ENCODE results near the gene A2ML1. TPM values are rescaled to one million over a fixed set of nuclear protein-coding genes. Genes with fewer than 3 reads are reported as not detected.
"Not testable (repeated sequence)": the region's sequence is repeated elsewhere in the genome, so short reads cannot be mapped to it uniquely, and the experiment has no call there.

Gene A2ML1
- total and polyA plus RNA-seq, 8 donors, result under 0.01 to 92.0 (median 1.1) TPM; not detected in 4

DNA sequence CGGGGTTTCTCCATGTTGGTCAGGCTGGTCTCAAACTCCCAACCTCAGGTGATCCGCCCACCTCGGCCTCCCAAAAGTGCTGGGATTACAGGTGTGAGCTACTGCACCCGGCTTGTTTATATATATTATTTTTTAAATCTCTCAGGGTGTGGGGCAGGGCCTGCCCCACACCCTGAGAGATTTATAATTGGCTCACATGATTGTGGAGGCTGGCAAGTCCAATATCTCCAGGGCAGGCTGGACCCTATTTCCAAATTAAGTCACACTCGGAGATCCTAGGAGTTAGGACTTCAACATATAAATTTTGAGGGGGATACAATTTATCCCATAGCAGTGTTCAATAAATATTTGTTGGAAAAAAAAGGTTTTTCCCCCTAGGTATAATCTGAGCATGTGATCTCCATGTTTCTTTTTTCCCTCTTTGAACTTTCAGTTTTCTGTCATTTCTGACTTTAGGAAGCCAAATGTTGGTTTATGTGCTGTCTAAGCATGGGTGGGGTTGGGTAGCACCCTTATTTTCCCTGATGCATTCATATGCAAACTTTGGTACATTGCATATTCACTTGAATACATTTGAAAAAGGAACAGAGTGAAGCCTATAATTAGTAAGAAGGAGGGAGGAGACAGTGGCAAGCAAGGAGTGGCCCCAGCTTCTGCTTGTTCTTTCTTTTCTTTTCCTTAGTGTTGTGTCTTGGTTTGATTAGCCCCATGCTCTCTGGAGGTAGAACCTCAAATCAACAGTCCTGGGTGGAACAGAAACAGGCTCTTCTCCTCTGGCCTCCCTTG, 8.7 kb upstream of the A2ML1 start:
- no peak overlapping the region for H3K27ac ChIP-seq
- WGBS, 5 donors, result 71 to 90% (median 77%) methylated on average over 5 of the region's 5 CpGs
- H3K36me3 ChIP-seq, result no peaks in the 10 kb centered on the region
- intact Hi-C loops (cut with DNase I; ENCODE audit: low total_unique reads), result no loop called here
- H3K27me3 ChIP-seq, result no peaks in the 10 kb centered on the region
- H3K9me3 ChIP-seq, result no peaks in the 10 kb centered on the region
- no peak overlapping the region for H3K4me3 ChIP-seq
- DNase-seq, result no peak
- H3K4me1 ChIP-seq, result no peaks in the 10 kb centered on the region
- TF ChIP-seq EP300 (IDR thresholded peaks at IDR 0.05) (no peak), POLR2AphosphoS5 (IDR thresholded peaks at IDR 0.05) (no peak)
- TF ChIP-seq, protein P1, sequence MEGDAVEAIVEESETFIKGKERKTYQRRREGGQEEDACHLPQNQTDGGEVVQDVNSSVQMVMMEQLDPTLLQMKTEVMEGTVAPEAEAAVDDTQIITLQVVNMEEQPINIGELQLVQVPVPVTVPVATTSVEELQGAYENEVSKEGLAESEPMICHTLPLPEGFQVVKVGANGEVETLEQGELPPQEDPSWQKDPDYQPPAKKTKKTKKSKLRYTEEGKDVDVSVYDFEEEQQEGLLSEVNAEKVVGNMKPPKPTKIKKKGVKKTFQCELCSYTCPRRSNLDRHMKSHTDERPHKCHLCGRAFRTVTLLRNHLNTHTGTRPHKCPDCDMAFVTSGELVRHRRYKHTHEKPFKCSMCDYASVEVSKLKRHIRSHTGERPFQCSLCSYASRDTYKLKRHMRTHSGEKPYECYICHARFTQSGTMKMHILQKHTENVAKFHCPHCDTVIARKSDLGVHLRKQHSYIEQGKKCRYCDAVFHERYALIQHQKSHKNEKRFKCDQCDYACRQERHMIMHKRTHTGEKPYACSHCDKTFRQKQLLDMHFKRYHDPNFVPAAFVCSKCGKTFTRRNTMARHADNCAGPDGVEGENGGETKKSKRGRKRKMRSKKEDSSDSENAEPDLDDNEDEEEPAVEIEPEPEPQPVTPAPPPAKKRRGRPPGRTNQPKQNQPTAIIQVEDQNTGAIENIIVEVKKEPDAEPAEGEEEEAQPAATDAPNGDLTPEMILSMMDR (IDR thresholded peaks at IDR 0.05), result no peak

DNA sequence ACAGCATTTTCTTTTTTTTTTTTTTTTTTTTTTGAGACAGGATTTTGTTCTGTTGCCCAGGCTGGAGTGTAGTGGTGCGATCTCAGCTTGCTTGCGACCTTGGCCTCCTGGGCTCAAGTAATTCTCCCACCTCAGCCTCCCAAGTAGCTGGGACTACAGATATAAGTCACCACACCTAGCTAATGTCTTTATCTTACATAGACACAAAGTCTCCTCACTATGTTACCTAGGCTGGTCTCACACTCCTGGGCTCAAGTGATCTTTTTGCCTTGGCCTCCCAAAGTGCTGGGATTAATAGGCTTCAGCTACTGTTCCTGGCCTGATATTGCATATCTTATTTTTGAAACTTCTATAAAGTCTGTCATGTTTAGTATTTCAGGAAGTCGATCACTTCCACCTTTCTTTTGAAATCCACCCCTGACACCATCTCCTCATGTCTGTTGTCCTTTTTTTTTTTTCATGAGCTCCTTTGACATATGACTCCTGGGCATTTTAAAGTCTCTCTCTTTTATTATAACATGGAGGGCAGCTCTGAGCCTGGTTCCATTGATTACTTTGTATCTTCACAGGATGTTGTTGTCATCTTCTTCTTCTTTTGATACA, 5.9 kb upstream of the A2ML1 start:
- Histone ChIP-seq H3K9me3 (no peaks in the 10 kb centered on the region), H3K27me3 (no peaks in the 10 kb centered on the region), H3K36me3 (no peaks in the 10 kb centered on the region), H3K27ac (no peak overlapping the region), H3K4me1 (no peaks in the 10 kb centered on the region), H3K4me3 (no peak overlapping the region)
- 77 to 95% (median 87%) methylated on average over 3 of the region's 3 CpGs for WGBS, 5 donors
- no peak for DNase-seq
- intact Hi-C loops (cut with DNase I; ENCODE audit: low total_unique reads), result no loop called here
- TF ChIP-seq, protein P1 (IDR thresholded peaks at IDR 0.05), result no peak
- TF ChIP-seq EP300 (IDR thresholded peaks at IDR 0.05) (no peak), POLR2A (IDR thresholded peaks at IDR 0.05) (no peak), POLR2AphosphoS5 (IDR thresholded peaks at IDR 0.05) (no peak)

DNA sequence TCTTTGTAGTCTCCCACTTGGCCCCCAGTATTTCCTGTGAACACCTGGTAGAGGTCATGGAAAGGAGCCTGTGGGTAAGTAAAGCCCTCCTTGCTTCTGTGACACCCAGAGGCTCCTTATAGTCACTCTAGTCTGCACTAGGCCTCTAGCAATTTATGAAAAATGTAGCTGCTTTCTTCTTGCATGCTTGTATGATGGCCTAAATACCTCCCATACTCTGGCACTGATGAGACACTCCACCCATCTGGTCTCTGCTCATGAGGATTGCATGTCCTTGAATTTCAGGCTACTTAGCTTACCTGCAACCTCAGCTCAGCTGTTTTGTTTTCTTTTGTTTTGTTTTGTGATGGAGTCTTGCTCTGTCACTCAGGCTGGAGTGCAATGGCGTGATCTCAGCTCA, 4.6 kb upstream of the A2ML1 start:
- Histone ChIP-seq H3K27ac (no peak overlapping the region), H3K9me3 (no peaks in the 10 kb centered on the region), H3K27me3 (no peaks in the 10 kb centered on the region), H3K4me3 (no peak overlapping the region), H3K4me1 (no peaks in the 10 kb centered on the region), H3K36me3 (no peaks in the 10 kb centered on the region)
- 76 to 92% (median 90%) methylated on average over 1 of the region's 1 CpG for WGBS, 5 donors
- intact Hi-C loops (cut with DNase I; ENCODE audit: low total_unique reads), result no loop called here
- DNase-seq, result no peak
- no peak for TF ChIP-seq POLR2A (IDR thresholded peaks at IDR 0.05)

DNA sequence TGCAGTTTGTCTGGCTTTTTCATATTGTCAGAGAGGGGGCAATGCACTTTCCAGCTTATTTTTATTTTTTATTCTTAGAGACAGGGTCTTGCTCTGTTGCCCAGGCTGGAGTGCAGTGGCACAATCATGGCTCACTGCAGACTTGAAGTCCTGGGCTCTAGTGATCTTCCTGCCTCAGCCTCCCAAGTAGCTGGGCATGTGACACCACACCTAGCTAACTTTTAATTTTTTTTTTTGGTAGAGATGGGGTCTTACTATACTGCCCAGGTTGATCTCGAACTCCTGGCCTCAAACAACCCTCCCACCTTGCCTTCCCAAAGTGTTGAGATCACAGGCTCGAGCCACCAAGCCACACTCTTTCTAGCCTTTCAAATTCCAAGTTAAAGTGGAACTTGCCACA, 3.9 kb upstream of the A2ML1 start:
- H3K27me3 ChIP-seq, result no peaks in the 10 kb centered on the region
- no peak for DNase-seq
- no peak overlapping the region for H3K4me3 ChIP-seq
- 87 to 90% (median 88%) methylated on average over 2 of the region's 2 CpGs for WGBS, 5 donors
- TF ChIP-seq EP300 (IDR thresholded peaks at IDR 0.05) (no peak), POLR2A (IDR thresholded peaks at IDR 0.05) (no peak), POLR2AphosphoS5 (IDR thresholded peaks at IDR 0.05) (no peak)
- TF ChIP-seq, protein P1 (IDR thresholded peaks at IDR 0.05), result no peak
- intact Hi-C loops (cut with DNase I; ENCODE audit: low total_unique reads), result no loop called here
- no peak overlapping the region for H3K27ac ChIP-seq
- H3K36me3 ChIP-seq, result no peaks in the 10 kb centered on the region
- no peaks in the 10 kb centered on the region for H3K9me3 ChIP-seq
- H3K4me1 ChIP-seq, result peaks cover 0 to 3% (median 0%) of the 10 kb centered on the region in 4 donors

DNA sequence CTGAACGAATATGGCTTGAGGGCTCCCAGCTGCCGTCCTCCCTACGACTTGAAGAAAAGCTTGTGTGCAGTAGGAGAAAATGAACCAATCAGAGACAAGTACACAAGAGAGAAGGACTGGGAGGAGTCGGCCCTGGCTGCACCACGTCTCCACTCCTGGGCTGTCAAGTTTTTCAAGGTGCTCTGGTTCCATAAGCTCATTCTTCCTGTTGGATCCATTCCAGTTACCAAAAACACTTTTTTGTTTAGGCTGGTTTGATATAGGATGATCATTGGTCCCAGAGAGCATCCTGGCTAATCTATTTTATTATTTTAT, 2.8 kb upstream of the A2ML1 start:
- Histone ChIP-seq H3K4me1 (peaks cover 0 to 14% (median 0%) of the 10 kb centered on the region in 4 donors), H3K4me3 (no peak overlapping the region), H3K27ac (no peak overlapping the region), H3K27me3 (no peaks in the 10 kb centered on the region), H3K36me3 (no peaks in the 10 kb centered on the region), H3K9me3 (no peaks in the 10 kb centered on the region)
- TF ChIP-seq POLR2AphosphoS5 (IDR thresholded peaks at IDR 0.05) (no peak), EP300 (IDR thresholded peaks at IDR 0.05) (no peak), POLR2A (IDR thresholded peaks at IDR 0.05) (no peak)
- TF ChIP-seq, protein P1 (IDR thresholded peaks at IDR 0.05), result no peak
- WGBS, 5 donors, result 24 to 34% (median 32%) methylated on average over 5 of the region's 5 CpGs
- peak in 1 of 2 donors; percentile 28 for DNase-seq
- intact Hi-C loops (cut with DNase I; ENCODE audit: low total_unique reads), result no loop called here

DNA sequence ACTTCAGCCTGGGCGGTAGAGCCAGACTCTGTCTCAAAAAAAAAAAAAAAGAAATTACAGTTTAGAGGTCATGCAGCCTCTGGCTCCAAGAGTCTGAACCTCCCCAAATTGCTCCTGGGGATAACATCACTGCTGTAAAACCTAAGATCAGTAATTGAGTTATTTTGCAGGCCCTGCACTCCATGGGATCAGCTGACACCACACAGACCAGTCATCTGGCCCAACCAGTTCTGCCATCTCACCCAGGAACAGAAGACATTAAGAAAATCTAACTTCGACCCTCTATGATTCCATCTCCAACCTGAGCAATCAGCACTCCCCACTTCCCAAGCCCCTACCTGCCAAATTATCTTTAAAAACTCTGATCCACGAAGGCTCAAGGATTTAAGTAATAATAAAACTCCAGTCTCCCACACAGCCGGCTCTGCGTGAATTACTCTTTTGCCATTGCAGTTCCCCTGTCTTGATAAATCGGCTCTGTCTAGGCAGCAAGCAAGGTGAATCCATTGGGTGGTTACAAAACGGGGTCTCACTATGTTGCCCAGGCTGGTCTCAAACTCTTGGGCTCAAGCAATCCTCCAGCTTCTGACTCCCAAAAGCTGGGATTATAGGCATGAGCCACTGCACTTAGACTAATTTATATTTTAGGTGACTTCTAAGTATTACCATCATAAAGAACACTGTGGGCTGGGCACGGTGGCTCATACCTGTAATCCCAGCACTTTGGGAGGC, 1.6 kb upstream of the A2ML1 start:
- H3K36me3 ChIP-seq, H3K9me3 ChIP-seq, DNase-seq, H3K27me3 ChIP-seq, H3K4me3 ChIP-seq, H3K27ac ChIP-seq: not testable (repeated sequence)
- WGBS, 5 donors, result 84 to 90% (median 86%) methylated on average over 8 of the region's 8 CpGs
- peaks cover 0 to 14% (median 0%) of the 10 kb centered on the region in 4 donors for H3K4me1 ChIP-seq
- intact Hi-C loops (cut with DNase I; ENCODE audit: low total_unique reads), result loop anchor here (5.0 kb wide), 1 partner anchor 139 kb away; no protein-coding TSS in a partner anchor
